Measurements from ENCODE around the gene FEM1B.
A peak's percentile ranks its signal among the peaks of the same experiment; 100 is the strongest.

- TF ChIP-seq CTCF (IDR thresholded peaks at IDR 0.05), result no peak
- peak; percentile 54 to 56 for TF ChIP-seq POLR2A (IDR thresholded peaks at IDR 0.05)
- peak; percentile 78 to 93 (median 86) for TF ChIP-seq POLR2AphosphoS5 (IDR thresholded peaks at IDR 0.05)
These were observed at the start of gene FEM1B for GRCh38 chr15:68277603-68278344.

Measured in sigmoid colon (tissue), 4 donors.